GM18508 (cell line): ENCODE data around the gene TRIM60.
"Not testable (repeated sequence)": the region's sequence is repeated elsewhere in the genome, so short reads cannot be mapped to it uniquely, and the experiment has no call there.

Experiments used
- ATAC-seq: cut with Tn5 transposase; IDR thresholded peaks from one replicate; pipeline ENCODE4 v1.9.1; 2021; ENCODE audit warnings: moderate number of reproducible peaks; ENCODE audit not compliant: insufficient read depth, unreplicated experiment

TRIM60 gene

GRCh38 chr4:165052627-165053026, 20.8 kb downstream of the TRIM60 start:
- no peak for ATAC-seq

DNA sequence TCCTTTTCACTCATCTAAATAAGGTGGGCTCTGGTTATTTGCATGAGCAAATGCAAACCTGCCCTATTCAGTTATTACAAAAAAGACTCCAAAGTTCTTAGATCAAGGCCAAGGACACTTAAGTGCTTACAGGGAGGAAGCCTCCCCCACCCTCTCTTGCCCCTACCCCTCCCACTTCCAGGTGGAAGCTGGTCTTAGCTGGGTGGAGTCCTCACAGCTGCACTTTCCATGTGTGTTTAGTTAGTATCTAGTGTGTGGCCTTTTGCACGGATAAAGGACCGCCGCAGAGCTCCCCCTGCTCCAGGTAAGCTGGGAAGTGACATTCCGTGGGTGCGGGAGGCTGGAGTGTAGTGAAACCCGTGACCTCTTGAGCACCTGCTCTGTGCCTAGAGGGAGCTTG, 21.8 kb downstream of the TRIM60 start, which contains the start of gene TRIM75:
Gene TRIM75, plus strand, starts transcription at position 222 of the 400 bp plus-strand sequence. CDS start 5,282 bp downstream, outside the sequence.
- no peak for ATAC-seq

DNA sequence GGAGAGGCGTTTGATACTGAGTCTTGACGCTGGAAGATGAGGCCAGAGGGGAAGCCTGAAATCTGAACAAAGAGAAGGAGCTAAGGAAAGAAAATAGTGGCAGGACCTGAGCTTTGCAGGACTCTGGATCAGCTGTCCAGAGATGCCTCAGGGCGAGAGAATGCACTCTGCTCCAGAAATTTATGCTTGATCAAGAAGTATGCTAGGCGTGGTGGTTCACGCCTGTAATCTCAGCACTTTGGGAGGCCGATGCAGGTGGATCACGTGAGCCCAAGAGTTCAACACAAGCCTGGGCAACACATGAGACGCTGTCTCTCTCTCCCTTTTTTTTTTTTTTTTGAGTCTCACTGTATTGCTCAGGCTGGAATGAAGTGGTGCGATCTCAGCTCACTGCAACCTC, 23.8 kb downstream of the TRIM60 start:
- no peak for ATAC-seq

DNA sequence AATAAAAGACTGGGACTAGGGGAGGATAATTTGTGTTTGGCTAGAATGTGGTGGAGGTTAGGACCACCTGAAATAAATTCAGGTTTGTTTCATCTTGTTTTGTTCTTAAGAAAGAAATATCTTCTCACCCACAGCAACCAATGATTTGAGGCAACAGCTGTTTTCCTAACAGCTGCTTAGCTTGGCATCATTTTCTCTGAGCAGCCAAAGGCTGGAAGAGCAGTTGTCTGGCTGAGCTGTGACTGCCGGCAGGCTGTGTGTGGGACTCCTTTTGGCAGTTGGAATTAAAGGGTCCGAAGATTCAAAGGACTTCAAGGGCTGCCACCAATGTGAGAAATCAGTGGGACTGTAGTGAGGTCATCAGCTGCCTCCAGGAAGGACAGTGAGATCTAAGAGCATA, 26.9 kb downstream of the TRIM60 start:
- no peak for ATAC-seq

GRCh38 chr4:165059386-165059785, 27.6 kb downstream of the TRIM60 start:
- no peak for ATAC-seq

DNA sequence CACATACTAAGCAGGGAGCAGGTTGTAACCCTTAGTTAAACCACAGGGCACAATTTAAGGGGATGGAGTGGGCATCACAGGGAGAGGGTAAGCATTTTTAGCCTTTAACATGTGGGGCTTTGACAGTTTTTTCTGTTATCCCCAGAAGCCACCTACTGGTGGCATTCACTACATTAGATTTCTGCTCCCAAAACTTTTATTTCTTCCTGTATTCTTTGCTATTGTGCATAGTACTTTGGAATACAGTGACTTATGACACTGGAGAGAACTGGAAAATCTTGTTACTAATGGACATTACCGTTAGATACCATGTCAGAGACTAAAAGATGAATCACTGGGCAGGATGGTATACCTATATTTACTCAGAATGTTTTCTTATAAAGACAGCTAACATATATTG, 29.1 kb downstream of the TRIM60 start:
- no peak for ATAC-seq

GRCh38 chr4:165070560-165070959, 38.8 kb downstream of the TRIM60 start:
- no peak for ATAC-seq

GRCh38 chr4:165073346-165073745, 41.5 kb downstream of the TRIM60 start:
- ATAC-seq: not testable (repeated sequence)

- no peak for ATAC-seq
Measured at GRCh38 chr4:165077034-165077578, 45.3 kb downstream of the TRIM60 start.

- ATAC-seq: no peak
Measured at GRCh38 chr4:165079476-165079875, 47.7 kb downstream of the TRIM60 start.

DNA sequence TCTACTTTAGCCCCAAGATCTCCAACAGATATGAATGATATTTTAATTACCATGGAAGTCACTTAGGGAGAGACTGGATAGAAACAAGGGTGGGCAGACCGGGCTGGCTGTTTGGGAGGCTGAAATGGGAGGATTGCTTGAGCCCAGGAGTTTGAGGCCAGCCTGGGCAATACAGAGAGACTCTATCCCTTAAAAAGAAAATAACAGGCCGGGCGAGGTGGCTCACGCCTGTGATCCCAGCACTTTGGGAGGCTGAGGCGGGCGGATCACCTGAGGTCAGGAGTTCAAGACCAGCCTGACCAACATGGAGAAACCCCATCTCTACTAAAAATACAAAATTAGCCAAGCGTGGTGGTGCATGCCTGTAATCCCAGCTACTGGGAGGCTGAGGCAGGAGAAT, 53.0 kb downstream of the TRIM60 start:
- not testable (repeated sequence) for ATAC-seq

- ATAC-seq: no peak
Measured at GRCh38 chr4:165085946-165086345, 54.1 kb downstream of the TRIM60 start.

DNA sequence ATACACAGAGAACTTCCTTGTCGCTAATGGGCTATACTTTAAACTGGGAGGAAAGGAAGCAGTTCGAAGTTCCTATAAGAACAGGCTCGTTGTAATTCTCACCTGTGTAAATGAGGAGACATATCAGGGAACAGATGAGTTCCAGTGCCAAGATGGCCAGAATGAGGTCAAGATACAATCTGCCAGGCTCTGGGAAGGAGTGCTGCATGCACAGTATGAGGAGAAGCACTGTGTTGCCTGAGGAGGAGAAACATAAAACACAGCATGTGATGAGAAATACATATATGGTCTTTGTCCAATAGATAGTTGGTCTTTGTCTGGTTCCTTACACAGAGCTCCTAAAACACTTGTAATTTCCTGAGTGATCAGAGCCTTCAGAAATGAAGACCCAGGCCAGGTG, 56.6 kb downstream of the TRIM60 start:
- ATAC-seq: no peak
